MM.1S (cell line): ENCODE measurements around the gene FHIT.

Experiments used
- EZH2 ChIP-seq: fragments of 300-600 bp; sonication (generic); optimal IDR thresholded peaks from 2 replicates; pipeline ENCODE3; 2017; ENCODE audit warnings: low read depth, mild to moderate bottlenecking, antibody characterized with exemption, low read length, mixed read lengths
- EZH2phosphoT487 ChIP-seq: fragments of 300-600 bp; sonication (generic); IDR thresholded peaks from 2 replicates; pipeline ENCODE4 v1.6.1; 2018; ENCODE audit warnings: antibody characterized with exemption, low read length
- TF ChIP-seq, protein P1 (sequence below): fragments of 300-600 bp; sonication (generic); IDR thresholded peaks from 2 replicates; pipeline ENCODE4 v1.5.1; 2016; ENCODE audit warnings: antibody characterized with exemption, low read length, mixed read lengths

DNA sequence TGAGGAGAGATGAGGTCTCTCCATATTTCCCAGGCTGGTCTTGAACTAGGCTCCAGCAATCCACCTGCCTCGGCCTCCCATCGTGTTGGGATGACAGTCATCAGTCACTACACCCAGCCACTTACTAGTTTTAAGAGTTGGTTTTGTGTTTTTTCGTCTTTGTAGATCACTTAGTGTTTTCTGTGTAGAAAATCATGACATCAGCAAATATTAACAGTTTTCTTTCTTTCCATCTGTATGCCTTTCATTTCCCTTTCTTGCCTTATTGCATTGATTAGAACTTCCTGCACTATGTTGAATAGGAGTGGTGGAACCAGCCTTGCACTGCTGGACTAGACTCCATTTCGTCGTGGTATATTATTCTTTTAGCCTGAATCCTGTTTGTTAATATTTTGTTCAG lies 415.5 kb downstream of the FHIT start:
- TF ChIP-seq, protein P1, sequence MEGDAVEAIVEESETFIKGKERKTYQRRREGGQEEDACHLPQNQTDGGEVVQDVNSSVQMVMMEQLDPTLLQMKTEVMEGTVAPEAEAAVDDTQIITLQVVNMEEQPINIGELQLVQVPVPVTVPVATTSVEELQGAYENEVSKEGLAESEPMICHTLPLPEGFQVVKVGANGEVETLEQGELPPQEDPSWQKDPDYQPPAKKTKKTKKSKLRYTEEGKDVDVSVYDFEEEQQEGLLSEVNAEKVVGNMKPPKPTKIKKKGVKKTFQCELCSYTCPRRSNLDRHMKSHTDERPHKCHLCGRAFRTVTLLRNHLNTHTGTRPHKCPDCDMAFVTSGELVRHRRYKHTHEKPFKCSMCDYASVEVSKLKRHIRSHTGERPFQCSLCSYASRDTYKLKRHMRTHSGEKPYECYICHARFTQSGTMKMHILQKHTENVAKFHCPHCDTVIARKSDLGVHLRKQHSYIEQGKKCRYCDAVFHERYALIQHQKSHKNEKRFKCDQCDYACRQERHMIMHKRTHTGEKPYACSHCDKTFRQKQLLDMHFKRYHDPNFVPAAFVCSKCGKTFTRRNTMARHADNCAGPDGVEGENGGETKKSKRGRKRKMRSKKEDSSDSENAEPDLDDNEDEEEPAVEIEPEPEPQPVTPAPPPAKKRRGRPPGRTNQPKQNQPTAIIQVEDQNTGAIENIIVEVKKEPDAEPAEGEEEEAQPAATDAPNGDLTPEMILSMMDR = no peak
- TF ChIP-seq EZH2 (no peak), EZH2phosphoT487 (no peak)
